Endodermal cell (in vitro differentiated cells): ENCODE data around the gene EOGT. TPM values are rescaled to one million over a fixed set of nuclear protein-coding genes. Genes with fewer than 3 reads are reported as not detected.

Experiments
- DNase-seq: peaks from one replicate; pipeline ENCODE4 v3.0.0-alpha.2; 2017
- H3K27ac ChIP-seq: 2 replicates; pipeline ENCODE4 v1.5.1; 2013; ENCODE audit warnings: mild to moderate bottlenecking, low read depth, low read length, moderate library complexity
- H3K27me3 ChIP-seq: 2 replicates; pipeline ENCODE4 v1.6.1; 2013; ENCODE audit warnings: mild to moderate bottlenecking, low read length, moderate library complexity; ENCODE audit not compliant: insufficient read depth, control insufficient read depth, poor library complexity, severe bottlenecking
- H3K36me3 ChIP-seq: 2 replicates; pipeline ENCODE4 v1.7.0; 2013; ENCODE audit warnings: mild to moderate bottlenecking, low read length, moderate library complexity; ENCODE audit not compliant: control insufficient read depth, insufficient read depth
- H3K4me1 ChIP-seq: one replicate; pipeline ENCODE4 v1.7.0; 2013; ENCODE audit warnings: low read length; ENCODE audit not compliant: control insufficient read depth, insufficient read depth
- H3K4me3 ChIP-seq: 2 replicates; pipeline ENCODE4 v1.5.1; 2013; ENCODE audit warnings: mild to moderate bottlenecking, low read length, moderate library complexity
- H3K9ac ChIP-seq: 2 replicates; pipeline ENCODE4 v1.6.1; 2013; ENCODE audit warnings: mild to moderate bottlenecking, low read length, moderate library complexity; ENCODE audit not compliant: poor library complexity, severe bottlenecking; ENCODE audit errors: extremely low read depth
- H3K9me3 ChIP-seq: 2 replicates; pipeline ENCODE4 v1.6.1; 2013; ENCODE audit warnings: mild to moderate bottlenecking, low read length, moderate library complexity; ENCODE audit not compliant: control insufficient read depth
- H3K27ac Mint-ChIP-seq: 2 replicates; pipeline ENCODE4 v1.8.0; 2020; ENCODE audit warnings: mixed read lengths
- H3K27me3 Mint-ChIP-seq: 2 replicates; pipeline ENCODE4 v1.8.0; 2021; ENCODE audit warnings: mild to moderate bottlenecking, mixed read lengths; ENCODE audit not compliant: insufficient read depth
- H3K36me3 Mint-ChIP-seq: 2 replicates; pipeline ENCODE4 v1.8.0; 2020; ENCODE audit warnings: low read depth, mixed read lengths
- H3K4me1 Mint-ChIP-seq: 2 replicates; pipeline ENCODE4 v1.8.0; 2020; ENCODE audit warnings: mixed read lengths
- H3K4me3 Mint-ChIP-seq: 2 replicates; pipeline ENCODE4 v1.8.0; 2020; ENCODE audit warnings: mild to moderate bottlenecking, moderate library complexity, mixed read lengths
- H3K9me3 Mint-ChIP-seq: 2 replicates; pipeline ENCODE4 v1.8.0; 2020; ENCODE audit warnings: mild to moderate bottlenecking, mixed read lengths
- CTCF ChIP-seq: fragments of 200-600 bp; sonication (generic); conservative IDR thresholded peaks from 2 replicates; pipeline ENCODE4 v1.5.0; 2021; ENCODE audit warnings: antibody characterized with exemption, mild to moderate bottlenecking
- WGBS, 2 experiments: methylation state at CpG; one replicate each; pipeline versions ENCODE4 v1.1.5 to v1.1.7; 2013; ENCODE audit warnings: missing lambda C conversion rate in 2 of 2, mixed read lengths in 1 of 2; ENCODE audit not compliant: insufficient coverage in 1 of 2, insufficient read length in 1 of 2; 5-methylcytosine and 5-hydroxymethylcytosine counted together
- total RNA-seq, 2 donors: library from RNA; stranded (reverse); fragmentation: NEBNext Ultra II Directional in 1 of 2; extraction: Animal tissue kit (Norgen Biotek cat#: 25700) in 1 of 2; gene quantifications; 2 replicates in 1 of 2; 3 replicates in 1 of 2; pipeline ENCODE4 v1.2.1, GENCODE V29; 2021

EOGT gene
- total RNA-seq, 2 donors from 2014 or later = 22.2 to 42.8 TPM

DNA sequence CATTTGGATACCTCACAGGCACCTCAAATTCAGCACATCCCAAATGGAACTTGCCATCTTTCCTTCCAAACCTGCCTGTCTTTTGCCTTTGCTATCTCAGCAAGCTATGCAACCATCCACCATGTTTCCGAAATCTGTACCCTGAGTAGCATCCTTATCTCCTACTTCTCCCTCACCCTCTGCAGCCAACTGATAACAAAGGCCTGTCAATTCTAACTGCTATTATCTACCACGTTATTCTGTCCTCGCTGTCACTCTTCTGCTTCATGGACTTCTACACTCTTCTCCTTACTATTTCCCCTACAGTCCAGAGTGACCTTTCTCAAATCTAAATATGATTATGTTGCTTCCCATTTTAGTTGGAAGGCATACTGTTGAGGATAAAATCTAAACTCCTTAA is 55.6 kb downstream of the EOGT start:
- Histone ChIP-seq H3K4me3 (no peak overlapping the region), H3K9me3 (no peaks in the 10 kb centered on the region), H3K4me1 (no peaks in the 10 kb centered on the region), H3K27me3 (no peaks in the 10 kb centered on the region), H3K36me3 (no peaks in the 10 kb centered on the region), H3K9ac (no peak overlapping the region), H3K27ac (no peak overlapping the region)
- H3K27me3 Mint-ChIP-seq = no peaks in the 10 kb centered on the region
- no peak for DNase-seq
- TF ChIP-seq CTCF = no peak
- WGBS, 2 experiments = 89 to 100% methylated on average over 1 to 3 of the region's 3 CpGs
- H3K27ac Mint-ChIP-seq = no peak overlapping the region
- H3K36me3 Mint-ChIP-seq = no peaks in the 10 kb centered on the region
- no peaks in the 10 kb centered on the region for H3K9me3 Mint-ChIP-seq
- no peak overlapping the region for H3K4me3 Mint-ChIP-seq
- H3K4me1 Mint-ChIP-seq = peaks cover 24% of the 10 kb centered on the region

GRCh38 chr3:68953816-68954444 is 59.6 kb downstream of the EOGT start:
- Mint-ChIP-seq H3K27me3 (no peaks in the 10 kb centered on the region), H3K9me3 (no peaks in the 10 kb centered on the region), H3K36me3 (no peaks in the 10 kb centered on the region), H3K27ac (no peak overlapping the region), H3K4me1 (peaks cover 24% of the 10 kb centered on the region), H3K4me3 (no peak overlapping the region)
- Histone ChIP-seq H3K4me3 (no peak overlapping the region), H3K4me1 (no peaks in the 10 kb centered on the region), H3K27ac (peak overlapping the region; percentile 40), H3K9me3 (no peaks in the 10 kb centered on the region), H3K9ac (no peak overlapping the region), H3K36me3 (no peaks in the 10 kb centered on the region), H3K27me3 (no peaks in the 10 kb centered on the region)
- WGBS, 2 experiments = 51 to 75% methylated on average over 2 to 6 of the region's 6 CpGs
- TF ChIP-seq CTCF = no peak
- DNase-seq = no peak

DNA sequence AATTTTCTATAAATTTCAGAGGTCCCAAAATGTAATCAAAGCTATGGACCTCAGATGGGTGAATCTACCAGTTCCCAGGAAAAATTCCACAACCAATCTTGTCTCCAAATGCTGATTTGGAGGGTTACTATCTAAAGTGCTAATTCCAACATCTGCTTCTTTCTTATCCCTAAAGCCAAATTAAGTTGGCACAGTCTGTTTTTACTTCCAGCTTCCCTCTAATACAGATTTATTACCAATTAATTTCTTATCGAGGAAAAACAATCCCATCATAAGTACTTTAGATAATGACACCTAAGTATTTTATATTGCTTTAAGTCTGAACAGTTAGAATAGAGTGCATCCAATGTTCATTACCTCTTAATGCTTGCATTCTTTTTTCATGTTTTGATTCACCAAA is 68.3 kb downstream of the EOGT start:
- no peak for DNase-seq
- Histone ChIP-seq H3K4me3 (no peak overlapping the region), H3K4me1 (no peaks in the 10 kb centered on the region), H3K9ac (no peak overlapping the region), H3K36me3 (no peaks in the 10 kb centered on the region), H3K9me3 (no peaks in the 10 kb centered on the region), H3K27ac (no peak overlapping the region), H3K27me3 (no peaks in the 10 kb centered on the region)
- peaks cover 2% of the 10 kb centered on the region for H3K4me1 Mint-ChIP-seq
- no peaks in the 10 kb centered on the region for H3K27me3 Mint-ChIP-seq
- H3K9me3 Mint-ChIP-seq = no peaks in the 10 kb centered on the region
- 80% methylated on average over 1 of the region's 1 CpG; no CpG with 5 or more reads in 1 of the 2 experiments for WGBS, 2 experiments
- H3K27ac Mint-ChIP-seq = no peak overlapping the region
- H3K36me3 Mint-ChIP-seq = no peaks in the 10 kb centered on the region
- H3K4me3 Mint-ChIP-seq = no peak overlapping the region
- no peak for TF ChIP-seq CTCF
